ENCODE measurements around the gene SEC22C. TPM values are rescaled to one million over a fixed set of nuclear protein-coding genes. Genes with fewer than 3 reads are reported as not detected.
A peak's percentile ranks its signal among the peaks of the same experiment; 100 is the strongest.

Gene SEC22C
- total and polyA plus RNA-seq, 4 donors, result 23.3 to 61.4 (median 35.0) TPM

DNA sequence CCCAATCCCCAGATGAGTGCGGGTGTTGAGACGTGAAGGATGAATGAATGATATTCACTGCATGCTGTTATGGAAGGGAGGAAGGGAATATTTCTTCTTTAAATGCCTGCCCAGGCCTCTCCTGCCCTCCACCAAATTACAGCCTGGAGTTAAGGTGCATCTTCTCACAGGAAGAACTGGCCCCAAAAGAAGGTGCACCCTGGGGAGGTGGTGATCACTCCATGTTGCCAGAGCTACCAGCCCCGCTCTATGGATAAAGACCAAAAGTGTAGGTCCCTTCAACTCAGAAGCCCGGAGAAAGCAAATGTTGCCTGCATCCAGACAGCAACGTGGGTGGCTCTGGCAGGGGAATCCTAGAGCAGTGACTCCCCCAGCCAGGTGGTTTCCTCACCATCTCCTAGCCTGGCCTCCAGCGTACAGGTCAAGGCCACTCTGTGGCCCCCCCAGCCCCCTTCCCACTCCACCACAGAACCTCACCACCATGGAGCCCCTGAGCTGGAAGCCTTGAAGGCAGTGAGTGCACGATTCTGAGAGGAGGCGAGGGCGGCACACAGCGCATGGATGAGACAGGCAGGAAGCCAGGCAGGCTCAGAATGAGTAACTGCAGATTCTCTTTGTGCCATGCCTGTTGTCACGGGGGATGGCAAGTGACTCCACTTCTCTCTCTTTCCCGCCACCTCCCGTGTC is 82.8 kb downstream of the SEC22C start:
- TF ChIP-seq, protein P1, sequence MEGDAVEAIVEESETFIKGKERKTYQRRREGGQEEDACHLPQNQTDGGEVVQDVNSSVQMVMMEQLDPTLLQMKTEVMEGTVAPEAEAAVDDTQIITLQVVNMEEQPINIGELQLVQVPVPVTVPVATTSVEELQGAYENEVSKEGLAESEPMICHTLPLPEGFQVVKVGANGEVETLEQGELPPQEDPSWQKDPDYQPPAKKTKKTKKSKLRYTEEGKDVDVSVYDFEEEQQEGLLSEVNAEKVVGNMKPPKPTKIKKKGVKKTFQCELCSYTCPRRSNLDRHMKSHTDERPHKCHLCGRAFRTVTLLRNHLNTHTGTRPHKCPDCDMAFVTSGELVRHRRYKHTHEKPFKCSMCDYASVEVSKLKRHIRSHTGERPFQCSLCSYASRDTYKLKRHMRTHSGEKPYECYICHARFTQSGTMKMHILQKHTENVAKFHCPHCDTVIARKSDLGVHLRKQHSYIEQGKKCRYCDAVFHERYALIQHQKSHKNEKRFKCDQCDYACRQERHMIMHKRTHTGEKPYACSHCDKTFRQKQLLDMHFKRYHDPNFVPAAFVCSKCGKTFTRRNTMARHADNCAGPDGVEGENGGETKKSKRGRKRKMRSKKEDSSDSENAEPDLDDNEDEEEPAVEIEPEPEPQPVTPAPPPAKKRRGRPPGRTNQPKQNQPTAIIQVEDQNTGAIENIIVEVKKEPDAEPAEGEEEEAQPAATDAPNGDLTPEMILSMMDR (IDR thresholded peaks at IDR 0.05; ENCODE audit: control extremely low read depth, extremely low read depth), result no peak
- Histone ChIP-seq H3K27ac (ENCODE audit: low read depth in 1 of 2, low read length in 1 of 2) (no peak overlapping the region), H3K36me3 (ENCODE audit: control insufficient read depth in 4 of 4, insufficient read depth in 4 of 4, low read length in 4 of 4) (no peaks in the 10 kb centered on the region), H3K9ac (ENCODE audit: insufficient read depth in 1 of 2, low read length in 2 of 2) (no peak overlapping the region), H3K4me1 (ENCODE audit: control insufficient read depth in 5 of 5, insufficient read depth in 5 of 5, low read length in 5 of 5) (peaks cover 0 to 13% (median 0%) of the 10 kb centered on the region in 5 donors), H3K9me3 (ENCODE audit: control insufficient read depth in 4 of 4, insufficient read depth in 3 of 4, low read length in 3 of 4) (no peaks in the 10 kb centered on the region), H3K4me3 (no peak overlapping the region), H3K27me3 (ENCODE audit: control insufficient read depth in 3 of 3, insufficient read depth in 3 of 3, low read length in 2 of 3) (peaks cover 0 to 36% (median 22%) of the 10 kb centered on the region in 3 donors)
- 91 to 92% methylated on average over 13 of the region's 13 CpGs for WGBS, 2 donors
- peak in 1 of 3 donors; percentile 9 for DNase-seq
- no peak for ATAC-seq (ENCODE audit: insufficient read depth, low FRiP score)

DNA sequence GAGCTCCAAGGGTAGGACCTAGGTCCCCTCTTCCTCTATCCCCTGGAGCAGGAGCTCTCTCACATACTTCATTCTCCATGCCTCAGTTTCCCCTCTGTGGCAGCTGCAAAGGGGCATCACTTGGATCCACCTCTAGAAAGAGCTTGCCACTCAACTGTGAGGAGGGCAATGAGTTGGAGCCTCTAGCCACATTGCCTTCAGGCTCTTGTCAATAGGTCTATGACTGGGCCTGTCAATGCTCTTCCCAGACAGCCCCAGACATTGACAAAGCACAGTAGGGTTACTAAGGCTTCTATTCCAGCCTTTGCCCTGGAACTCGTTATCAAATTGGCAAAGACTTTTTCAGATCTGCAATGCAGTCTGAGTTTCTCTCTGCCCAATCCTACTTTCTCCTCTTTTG is 83.7 kb downstream of the SEC22C start:
- H3K27ac ChIP-seq (ENCODE audit: low read depth in 1 of 2, low read length in 1 of 2), result no peak overlapping the region
- H3K4me3 ChIP-seq, result no peak overlapping the region
- 81 to 84% methylated on average over 1 of the region's 1 CpG for WGBS, 2 donors
- peaks cover 0 to 12% (median 0%) of the 10 kb centered on the region in 5 donors for H3K4me1 ChIP-seq (ENCODE audit: control insufficient read depth in 5 of 5, insufficient read depth in 5 of 5, low read length in 5 of 5)
- H3K9ac ChIP-seq (ENCODE audit: insufficient read depth in 1 of 2, low read length in 2 of 2), result no peak overlapping the region
- H3K27me3 ChIP-seq (ENCODE audit: control insufficient read depth in 3 of 3, insufficient read depth in 3 of 3, low read length in 2 of 3), result peaks cover 0 to 32% (median 17%) of the 10 kb centered on the region in 3 donors
- no peak for DNase-seq
- no peaks in the 10 kb centered on the region for H3K36me3 ChIP-seq (ENCODE audit: control insufficient read depth in 4 of 4, insufficient read depth in 4 of 4, low read length in 4 of 4)
- no peaks in the 10 kb centered on the region for H3K9me3 ChIP-seq (ENCODE audit: control insufficient read depth in 4 of 4, insufficient read depth in 3 of 4, low read length in 3 of 4)
- ATAC-seq (ENCODE audit: insufficient read depth, low FRiP score), result no peak
- TF ChIP-seq, protein P1 (IDR thresholded peaks at IDR 0.05; ENCODE audit: control extremely low read depth, extremely low read depth), result no peak

Other genes starting within 250 kb of the SEC22C start
- gene LYZL4, start 171.4 kb downstream of the SEC22C start, total RNA-seq, result not detected
- gene LYZL4, start 171.4 kb downstream of the SEC22C start, polyA plus RNA-seq, result under 1 TPM in 1 of 2 donors, not detected in 1; 0.14 TPM
- 10 to 100 TPM; 24.8 to 77.0 TPM for gene VIPR1, start 79.3 kb downstream of the SEC22C start, total RNA-seq
- 10 to 100 TPM; 52.9 to 89.8 TPM for gene VIPR1, start 79.3 kb downstream of the SEC22C start, polyA plus RNA-seq
- 10 to 100 TPM; 14.0 to 20.3 TPM for gene SS18L2, start 8.9 kb upstream of the SEC22C start, total RNA-seq
- 10 to 100 TPM; 30.3 to 65.7 TPM for gene SS18L2, start 8.9 kb upstream of the SEC22C start, polyA plus RNA-seq
- 100 to 1,000 TPM in 1 of 2 donors, 10 to 100 TPM in 1; 67.7 to 291 TPM for gene NKTR, start 18.7 kb upstream of the SEC22C start, total RNA-seq
- gene NKTR, start 18.7 kb upstream of the SEC22C start, polyA plus RNA-seq, result 10 to 100 TPM; 15.3 to 38.1 TPM
- 10 to 100 TPM in 1 of 2 donors, 1 to 10 TPM in 1; 8.6 to 34.1 TPM for gene ZBTB47, start 71.7 kb upstream of the SEC22C start, total RNA-seq
- 10 to 100 TPM; 12.0 to 19.6 TPM for gene ZBTB47, start 71.7 kb upstream of the SEC22C start, polyA plus RNA-seq
- gene KLHL40, start 103.6 kb upstream of the SEC22C start, total RNA-seq, result not detected
- gene KLHL40, start 103.6 kb upstream of the SEC22C start, polyA plus RNA-seq, result under 1 TPM in 1 of 2 donors, not detected in 1; 0.05 TPM
- 1 to 10 TPM in 1 of 2 donors, under 1 TPM in 1; 0.65 to 2.7 TPM for gene HHATL, start 120.8 kb upstream of the SEC22C start, total RNA-seq
- gene HHATL, start 120.8 kb upstream of the SEC22C start, polyA plus RNA-seq, result under 1 TPM; 0.39 to 0.60 TPM
- gene CCDC13, start 191.3 kb upstream of the SEC22C start, total RNA-seq, result 1 to 10 TPM; 4.4 to 7.6 TPM
- 1 to 10 TPM; 1.9 to 2.0 TPM for gene CCDC13, start 191.3 kb upstream of the SEC22C start, polyA plus RNA-seq
- 10 to 100 TPM; 76.1 to 94.6 TPM for gene HIGD1A, start 222.5 kb upstream of the SEC22C start, total RNA-seq
- 100 to 1,000 TPM in 1 of 2 donors, 10 to 100 TPM in 1; 77.6 to 148 TPM for gene HIGD1A, start 222.5 kb upstream of the SEC22C start, polyA plus RNA-seq
- gene ACKR2, start 227.5 kb upstream of the SEC22C start, total RNA-seq, result 1 to 10 TPM; 5.5 to 5.7 TPM
- gene ACKR2, start 227.5 kb upstream of the SEC22C start, polyA plus RNA-seq, result 1 to 10 TPM; 1.1 to 1.5 TPM